Measurements from ENCODE around the gene CPE.
A peak's percentile ranks its signal among the peaks of the same experiment; 100 is the strongest.
"Not testable (repeated sequence)": the region's sequence is repeated elsewhere in the genome, so short reads cannot be mapped to it uniquely, and the experiment has no call there.

Gene CPE

GRCh38 chr4:165492583-165492982 lies 113.8 kb downstream of the CPE start:
- not testable (repeated sequence) for H3K9me3 Mint-ChIP-seq, H3K4me3 Mint-ChIP-seq, H3K27ac Mint-ChIP-seq, ATAC-seq, H3K4me1 Mint-ChIP-seq, DNase-seq
- peaks cover 32% of the 10 kb centered on the region for H3K27me3 Mint-ChIP-seq

- ATAC-seq (peak; percentile 99), DNase-seq (peak; percentile 67 to 73)
- Mint-ChIP-seq H3K27ac (no peak overlapping the region), H3K4me1 (peaks cover 6% of the 10 kb centered on the region), H3K4me3 (peak overlapping the region; percentile 43 to 82), H3K9me3 (no peaks in the 10 kb centered on the region), H3K27me3 (peaks cover 30% of the 10 kb centered on the region)
Measured at GRCh38 chr4:165493359-165493758, 114.6 kb downstream of the CPE start.

GRCh38 chr4:165502916-165503907 lies 124.4 kb downstream of the CPE start:
- Mint-ChIP-seq H3K27ac (peak overlapping the region; percentile 9 to 73), H3K4me1 (peaks cover 10% of the 10 kb centered on the region), H3K4me3 (no peak overlapping the region), H3K27me3 (peaks cover 12% of the 10 kb centered on the region), H3K9me3 (no peaks in the 10 kb centered on the region)
- ATAC-seq, result peak; percentile 65
- no peak for DNase-seq

GRCh38 chr4:165504184-165504583 lies 125.4 kb downstream of the CPE start:
- ATAC-seq, result no peak
- Mint-ChIP-seq H3K27ac (peak overlapping the region in 1 of 2 donors; percentile 10), H3K9me3 (no peaks in the 10 kb centered on the region), H3K4me1 (peaks cover 10% of the 10 kb centered on the region), H3K27me3 (peaks cover 12% of the 10 kb centered on the region), H3K4me3 (no peak overlapping the region)
- no peak for DNase-seq

DNA sequence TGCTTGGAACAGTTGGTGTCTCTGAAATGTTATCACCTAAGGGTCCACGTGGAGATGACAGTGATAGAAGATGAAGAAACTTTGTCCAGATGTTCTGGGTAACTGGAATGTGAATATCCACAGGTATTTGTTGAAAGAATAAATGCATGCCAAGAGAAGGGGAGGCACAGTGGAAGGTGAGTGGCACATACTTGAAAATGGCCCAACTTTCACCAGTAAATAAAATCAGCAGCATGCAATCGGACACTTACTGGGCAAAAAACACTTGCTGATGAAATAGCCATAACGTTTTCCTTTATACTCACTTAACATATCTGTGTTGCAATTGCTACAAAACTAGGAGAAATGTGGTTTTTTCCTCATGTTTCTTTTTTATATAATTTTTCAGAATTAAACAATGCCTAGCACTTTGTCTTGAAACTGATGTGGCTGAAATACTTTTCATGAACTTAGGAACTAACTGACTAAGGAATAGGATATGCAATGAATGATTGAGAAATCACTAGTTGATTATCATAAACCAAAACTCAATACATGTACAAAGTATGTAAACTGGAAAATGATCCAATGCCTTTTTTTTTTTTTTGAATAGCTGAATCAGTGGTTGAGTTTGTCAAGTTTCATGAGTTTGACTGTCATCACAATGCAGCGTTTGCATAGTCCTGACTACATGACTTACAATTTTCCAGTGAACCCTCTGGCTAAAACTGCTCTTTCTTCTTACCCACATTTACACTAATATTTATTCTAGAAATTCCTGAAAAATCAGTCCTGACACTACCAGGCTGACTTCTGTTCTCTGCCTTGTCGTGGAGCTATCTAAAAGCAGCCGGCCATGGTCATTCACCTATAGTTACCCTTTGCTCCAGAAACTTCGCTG lies 127.4 kb downstream of the CPE start:
- Mint-ChIP-seq H3K27me3 (peaks cover 7% of the 10 kb centered on the region), H3K4me1 (peaks cover 10% of the 10 kb centered on the region), H3K9me3 (no peaks in the 10 kb centered on the region), H3K27ac (no peak overlapping the region), H3K4me3 (no peak overlapping the region)
- DNase-seq (no peak), ATAC-seq (no peak)

GRCh38 chr4:165506849-165507248 lies 128.0 kb downstream of the CPE start:
- H3K4me3 Mint-ChIP-seq, result no peak overlapping the region
- DNase-seq, result no peak
- peaks cover 10% of the 10 kb centered on the region for H3K4me1 Mint-ChIP-seq

DNA sequence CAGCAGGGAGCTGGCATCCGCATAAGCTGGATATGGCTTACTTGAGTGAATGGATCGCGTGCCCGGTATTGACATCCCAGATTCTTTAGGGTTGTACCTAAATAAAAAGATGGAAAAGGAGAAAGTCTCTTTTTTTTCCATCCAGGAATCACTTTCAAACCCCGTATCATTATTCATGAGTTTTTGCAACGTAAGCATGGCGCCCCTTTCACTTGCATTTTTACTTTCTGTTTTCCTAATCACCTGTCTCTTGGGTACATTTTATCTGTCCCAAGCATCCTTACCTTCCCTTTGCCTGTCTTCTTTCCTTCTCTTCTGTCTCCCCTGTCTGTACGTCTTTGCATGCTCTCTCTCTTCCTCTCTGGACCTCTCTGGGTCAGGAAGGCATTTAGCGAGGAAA lies 128.6 kb downstream of the CPE start:
- Mint-ChIP-seq H3K27ac (no peak overlapping the region), H3K4me3 (no peak overlapping the region), H3K27me3 (peaks cover 7% of the 10 kb centered on the region), H3K9me3 (no peaks in the 10 kb centered on the region), H3K4me1 (peaks cover 10% of the 10 kb centered on the region)
- DNase-seq, result no peak
- no peak for ATAC-seq

More at GRCh38 chr4:165506849-165507248, 128.0 kb downstream of the CPE start:
- no peaks in the 10 kb centered on the region for H3K9me3 Mint-ChIP-seq
- H3K27ac Mint-ChIP-seq, result no peak overlapping the region
- H3K27me3 Mint-ChIP-seq, result peaks cover 7% of the 10 kb centered on the region
- ATAC-seq, result no peak

- peaks cover 2% of the 10 kb centered on the region for H3K4me1 Mint-ChIP-seq
- no peak for ATAC-seq
- no peak overlapping the region for H3K27ac Mint-ChIP-seq
- H3K4me3 Mint-ChIP-seq, result no peak overlapping the region
- no peaks in the 10 kb centered on the region for H3K9me3 Mint-ChIP-seq
- H3K27me3 Mint-ChIP-seq, result peaks cover 3% of the 10 kb centered on the region
- no peak for DNase-seq
Measured at GRCh38 chr4:165508372-165509120, 129.7 kb downstream of the CPE start.

DNA sequence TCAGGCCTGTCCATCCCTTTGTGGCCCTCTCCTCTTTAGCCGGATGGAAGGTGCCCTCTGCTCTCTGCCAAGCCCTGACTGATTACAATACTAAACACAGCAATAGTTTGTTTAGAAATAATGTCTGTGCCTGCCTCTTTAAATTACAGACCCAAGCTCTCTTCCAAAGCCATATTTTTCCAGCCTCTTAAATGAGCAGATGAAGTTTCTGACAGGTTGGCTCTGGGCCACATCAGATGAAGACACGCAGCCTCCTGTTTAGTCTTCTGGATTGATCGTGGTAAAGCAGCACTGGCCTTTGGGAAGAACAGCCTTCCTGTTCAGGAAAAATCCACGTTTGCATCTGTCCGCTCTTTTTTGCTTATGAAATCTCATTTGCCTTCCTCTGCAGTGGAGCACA lies 133.6 kb downstream of the CPE start:
- DNase-seq, result no peak
- ATAC-seq, result no peak
- no peak overlapping the region for H3K27ac Mint-ChIP-seq
- no peak overlapping the region for H3K4me3 Mint-ChIP-seq
- no peaks in the 10 kb centered on the region for H3K4me1 Mint-ChIP-seq
- no peaks in the 10 kb centered on the region for H3K9me3 Mint-ChIP-seq
- H3K27me3 Mint-ChIP-seq, result peaks cover 11% of the 10 kb centered on the region

- no peak for DNase-seq
- H3K27me3 Mint-ChIP-seq, result peaks cover 11% of the 10 kb centered on the region
- H3K9me3 Mint-ChIP-seq, result no peaks in the 10 kb centered on the region
- H3K27ac Mint-ChIP-seq, result no peak overlapping the region
- ATAC-seq, result no peak
- H3K4me1 Mint-ChIP-seq, result no peaks in the 10 kb centered on the region
- no peak overlapping the region for H3K4me3 Mint-ChIP-seq
Measured at GRCh38 chr4:165514739-165515138, 135.9 kb downstream of the CPE start.

DNA sequence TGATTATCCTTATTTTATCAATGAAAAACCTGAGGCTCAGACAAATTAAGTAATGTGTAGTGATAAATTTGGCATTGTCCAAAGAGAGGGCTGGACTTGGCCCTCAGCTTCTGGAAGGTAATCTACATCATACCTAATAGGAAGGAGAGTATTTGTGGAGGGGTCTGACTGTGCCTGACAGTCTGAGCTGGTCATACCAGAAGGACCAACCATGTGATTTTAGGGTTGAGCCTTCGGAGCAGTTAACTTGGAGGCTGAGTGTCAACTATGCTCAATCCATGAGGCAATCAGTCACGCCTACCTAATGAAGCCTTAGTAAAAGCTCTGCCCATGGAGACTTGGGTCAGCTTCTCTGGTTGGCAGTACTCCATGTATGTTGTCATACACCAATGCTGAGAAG lies 136.4 kb downstream of the CPE start:
- H3K4me3 Mint-ChIP-seq, result no peak overlapping the region
- DNase-seq (no peak), ATAC-seq (no peak)
- no peaks in the 10 kb centered on the region for H3K4me1 Mint-ChIP-seq
- peaks cover 11% of the 10 kb centered on the region for H3K27me3 Mint-ChIP-seq
- H3K27ac Mint-ChIP-seq, result no peak overlapping the region
- no peaks in the 10 kb centered on the region for H3K9me3 Mint-ChIP-seq

GRCh38 chr4:165516281-165516833 lies 137.5 kb downstream of the CPE start:
- peaks cover 11% of the 10 kb centered on the region for H3K27me3 Mint-ChIP-seq
- no peaks in the 10 kb centered on the region for H3K9me3 Mint-ChIP-seq
- no peak for ATAC-seq
- no peak overlapping the region for H3K4me3 Mint-ChIP-seq
- H3K27ac Mint-ChIP-seq, result no peak overlapping the region
- no peaks in the 10 kb centered on the region for H3K4me1 Mint-ChIP-seq
- no peak for DNase-seq

DNA sequence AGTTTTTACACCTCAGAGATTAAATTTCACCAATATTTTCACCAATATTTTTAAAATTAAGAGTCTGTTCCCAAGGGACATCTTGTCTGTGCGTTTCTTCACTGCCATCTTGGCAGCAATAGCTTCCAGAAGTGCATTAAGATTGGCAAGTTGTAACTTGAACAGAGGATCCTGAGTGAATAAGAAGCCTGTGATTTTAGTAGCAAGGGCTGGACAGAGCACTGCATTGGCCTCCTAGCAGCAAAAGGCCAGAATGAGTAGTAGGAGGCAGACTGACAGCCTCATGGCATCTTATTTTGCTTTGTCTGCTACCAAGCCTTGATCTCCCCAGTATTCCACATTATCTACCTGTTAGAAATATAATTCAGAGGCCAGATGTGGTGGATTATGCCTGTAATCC lies 138.4 kb downstream of the CPE start:
- ATAC-seq (no peak), DNase-seq (no peak)
- H3K27ac Mint-ChIP-seq, result no peak overlapping the region
- no peak overlapping the region for H3K4me3 Mint-ChIP-seq
- H3K27me3 Mint-ChIP-seq, result peaks cover 11% of the 10 kb centered on the region
- no peaks in the 10 kb centered on the region for H3K4me1 Mint-ChIP-seq
- H3K9me3 Mint-ChIP-seq, result no peaks in the 10 kb centered on the region

DNA sequence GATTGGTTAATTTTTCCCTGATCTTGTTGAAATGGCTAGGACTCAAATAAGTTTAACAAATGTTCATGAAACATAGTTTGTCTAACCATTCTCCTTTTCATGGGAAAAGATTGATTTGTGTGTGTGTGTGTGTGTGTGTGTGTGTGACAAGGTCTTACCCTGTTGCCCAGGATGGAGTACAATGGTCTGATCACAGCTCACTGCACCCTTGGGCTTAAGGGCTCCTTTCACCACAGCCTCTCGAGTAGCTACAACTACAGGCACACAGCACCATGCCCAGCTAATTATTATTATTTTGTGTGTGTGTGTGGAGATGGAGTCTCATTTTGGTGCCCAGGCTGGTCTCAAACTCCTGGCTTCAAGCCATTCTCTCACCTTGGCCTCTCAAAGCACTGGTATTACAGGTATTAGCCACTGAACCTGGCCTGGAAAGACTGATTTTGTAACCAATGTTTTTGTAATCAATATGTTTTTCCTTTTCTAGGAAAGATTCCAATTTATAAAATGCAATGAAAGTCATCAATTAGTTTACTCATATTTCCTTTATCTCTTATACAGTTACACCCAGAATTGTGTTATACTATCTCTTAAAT lies 139.3 kb downstream of the CPE start:
- Mint-ChIP-seq H3K4me1 (no peaks in the 10 kb centered on the region), H3K27me3 (peaks cover 11% of the 10 kb centered on the region), H3K9me3 (no peaks in the 10 kb centered on the region), H3K4me3 (no peak overlapping the region), H3K27ac (no peak overlapping the region)
- ATAC-seq (no peak), DNase-seq (no peak)

- ATAC-seq, result no peak
Measured at GRCh38 chr4:165518686-165519085, 139.9 kb downstream of the CPE start.

More at GRCh38 chr4:165518686-165519085, 139.9 kb downstream of the CPE start:
- no peak for DNase-seq
- no peak overlapping the region for H3K4me3 Mint-ChIP-seq
- no peaks in the 10 kb centered on the region for H3K9me3 Mint-ChIP-seq
- peaks cover 11% of the 10 kb centered on the region for H3K27me3 Mint-ChIP-seq
- H3K27ac Mint-ChIP-seq, result no peak overlapping the region
- H3K4me1 Mint-ChIP-seq, result no peaks in the 10 kb centered on the region

Measured in stimulated activated naive CD8-positive, alpha-beta T cell treated with anti-CD3 and anti-CD28 coated beads, Interleukin-15, amount 100 ng/mL, for 72 hours (primary cell).